ENCODE results near the gene HHAT. TPM values are rescaled to one million over a fixed set of nuclear protein-coding genes. Genes with fewer than 3 reads are reported as not detected.

HHAT gene
- total RNA-seq, 4 donors from 2014 or later = 4.6 to 8.8 (median 6.7) TPM

DNA sequence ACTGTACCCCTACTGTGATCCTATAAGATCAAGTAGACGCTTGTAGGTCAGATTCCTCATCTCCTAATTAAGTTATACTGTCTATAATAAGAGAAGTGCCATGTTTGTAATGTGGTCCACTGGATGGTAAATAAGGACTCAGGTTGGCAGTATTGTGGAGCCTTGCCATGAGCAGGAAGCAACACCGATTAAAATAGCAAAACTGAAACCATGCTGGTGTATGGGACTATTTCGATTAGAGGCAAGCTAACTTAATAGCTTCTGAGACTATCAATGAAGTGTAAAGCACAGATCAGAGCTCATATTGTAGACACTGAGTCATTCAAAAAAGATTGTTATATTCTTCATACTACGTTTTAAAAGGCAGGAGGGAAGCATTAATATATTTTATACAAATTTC, 348.8 kb downstream of the HHAT start:
- DNase-seq (ENCODE audit: low spot score in 2 of 2) = no peak
- TF ChIP-seq, protein P1, sequence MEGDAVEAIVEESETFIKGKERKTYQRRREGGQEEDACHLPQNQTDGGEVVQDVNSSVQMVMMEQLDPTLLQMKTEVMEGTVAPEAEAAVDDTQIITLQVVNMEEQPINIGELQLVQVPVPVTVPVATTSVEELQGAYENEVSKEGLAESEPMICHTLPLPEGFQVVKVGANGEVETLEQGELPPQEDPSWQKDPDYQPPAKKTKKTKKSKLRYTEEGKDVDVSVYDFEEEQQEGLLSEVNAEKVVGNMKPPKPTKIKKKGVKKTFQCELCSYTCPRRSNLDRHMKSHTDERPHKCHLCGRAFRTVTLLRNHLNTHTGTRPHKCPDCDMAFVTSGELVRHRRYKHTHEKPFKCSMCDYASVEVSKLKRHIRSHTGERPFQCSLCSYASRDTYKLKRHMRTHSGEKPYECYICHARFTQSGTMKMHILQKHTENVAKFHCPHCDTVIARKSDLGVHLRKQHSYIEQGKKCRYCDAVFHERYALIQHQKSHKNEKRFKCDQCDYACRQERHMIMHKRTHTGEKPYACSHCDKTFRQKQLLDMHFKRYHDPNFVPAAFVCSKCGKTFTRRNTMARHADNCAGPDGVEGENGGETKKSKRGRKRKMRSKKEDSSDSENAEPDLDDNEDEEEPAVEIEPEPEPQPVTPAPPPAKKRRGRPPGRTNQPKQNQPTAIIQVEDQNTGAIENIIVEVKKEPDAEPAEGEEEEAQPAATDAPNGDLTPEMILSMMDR (IDR thresholded peaks at IDR 0.05) = no peak
- TF ChIP-seq POLR2A (IDR thresholded peaks at IDR 0.05) = no peak
- intact Hi-C loops (cut with DNase I; ENCODE audit: low total_unique reads) = no loop called here
- 75 to 89% methylated on average over 4 of the region's 4 CpGs for WGBS, 2 donors
- no peak overlapping the region for H3K4me3 ChIP-seq (ENCODE audit: low read depth, poor library complexity, severe bottlenecking)

DNA sequence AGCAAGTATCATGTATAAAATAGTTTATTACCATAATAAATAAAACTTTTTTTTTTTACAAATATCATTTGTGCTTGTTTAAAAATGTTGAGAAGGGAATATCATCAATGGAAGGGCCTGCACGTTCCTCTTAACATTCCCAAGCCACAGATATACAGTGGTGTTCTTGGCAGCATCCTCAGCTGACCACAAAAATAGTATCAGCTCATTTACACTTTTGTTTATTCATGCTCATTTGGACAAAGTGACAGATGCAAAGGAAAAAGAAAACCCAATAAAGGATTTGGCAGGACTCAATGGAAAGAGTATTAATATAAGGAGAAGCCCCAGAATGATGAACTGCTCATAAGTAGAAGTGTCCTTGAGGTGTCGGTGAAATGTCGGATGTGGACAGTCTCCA, 349.6 kb downstream of the HHAT start:
- no peak for TF ChIP-seq POLR2A (IDR thresholded peaks at IDR 0.05)
- TF ChIP-seq, protein P1 (IDR thresholded peaks at IDR 0.05) = no peak
- 86 to 88% methylated on average over 3 of the region's 3 CpGs for WGBS, 2 donors
- intact Hi-C loops (cut with DNase I; ENCODE audit: low total_unique reads) = no loop called here
- no peak overlapping the region for H3K4me3 ChIP-seq (ENCODE audit: low read depth, poor library complexity, severe bottlenecking)
- DNase-seq (ENCODE audit: low spot score in 2 of 2) = no peak

DNA sequence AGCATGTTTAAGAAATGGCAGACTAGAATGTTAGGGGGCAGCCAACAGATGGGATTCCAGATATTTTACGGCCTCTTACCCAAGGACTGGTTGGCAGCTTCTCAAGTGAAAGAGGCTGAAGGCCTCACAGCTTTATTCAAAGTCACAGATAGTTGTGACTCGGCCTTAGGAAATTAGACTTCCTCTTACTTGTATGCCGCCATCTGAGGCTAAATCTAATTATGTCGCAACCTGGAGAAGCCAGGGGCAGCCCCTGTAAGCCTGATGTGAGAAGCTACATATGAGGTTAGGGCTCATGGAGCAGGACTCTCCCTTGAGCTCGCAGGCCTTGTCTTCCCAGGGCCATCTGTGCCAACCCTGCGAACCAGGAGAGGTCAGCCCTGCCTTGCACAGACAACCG, 352.5 kb downstream of the HHAT start:
- TF ChIP-seq POLR2A (IDR thresholded peaks at IDR 0.05) = no peak
- TF ChIP-seq, protein P1 (IDR thresholded peaks at IDR 0.05) = no peak
- no peak for DNase-seq (ENCODE audit: low spot score in 2 of 2)
- 91% methylated on average over 7 of the region's 7 CpGs for WGBS, 2 donors
- intact Hi-C loops (cut with DNase I; ENCODE audit: low total_unique reads) = no loop called here
- no peak overlapping the region for H3K4me3 ChIP-seq (ENCODE audit: low read depth, poor library complexity, severe bottlenecking)

DNA sequence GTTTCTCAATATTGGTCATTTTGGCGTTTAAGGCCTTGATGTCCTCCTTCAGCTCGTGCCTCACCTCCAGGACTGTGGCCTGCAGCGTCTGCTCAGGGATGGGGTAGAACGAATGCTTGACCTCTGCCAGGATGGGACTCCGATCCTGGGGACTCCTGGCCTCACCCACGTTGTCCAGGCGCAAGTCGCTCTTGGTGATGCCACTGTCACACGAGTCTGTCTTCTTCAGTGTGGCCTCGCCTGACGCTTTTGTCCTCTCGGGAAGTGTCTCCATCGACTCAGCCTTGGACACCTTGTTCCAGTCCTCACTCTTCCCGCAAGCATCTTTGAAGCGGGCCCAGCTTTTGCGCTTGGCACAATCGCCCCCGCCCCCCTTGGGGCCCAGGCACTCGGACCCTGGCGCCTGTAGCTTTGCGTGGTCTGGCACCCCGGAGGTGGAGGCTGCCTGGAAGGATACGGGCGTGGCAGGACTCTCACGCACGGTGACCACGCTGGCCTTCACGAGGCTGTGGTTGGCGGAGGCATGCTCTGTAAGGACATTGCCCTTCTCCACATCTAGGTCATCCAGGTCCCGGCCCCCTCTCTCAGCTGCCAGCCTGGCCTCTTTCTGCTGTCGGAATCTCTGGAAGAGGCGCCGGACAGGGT, 354.8 kb downstream of the HHAT start:
- 97% methylated on average over 33 of the region's 33 CpGs for WGBS, 2 donors
- TF ChIP-seq POLR2A (IDR thresholded peaks at IDR 0.05) = no peak
- TF ChIP-seq, protein P1 (IDR thresholded peaks at IDR 0.05) = no peak

DNA sequence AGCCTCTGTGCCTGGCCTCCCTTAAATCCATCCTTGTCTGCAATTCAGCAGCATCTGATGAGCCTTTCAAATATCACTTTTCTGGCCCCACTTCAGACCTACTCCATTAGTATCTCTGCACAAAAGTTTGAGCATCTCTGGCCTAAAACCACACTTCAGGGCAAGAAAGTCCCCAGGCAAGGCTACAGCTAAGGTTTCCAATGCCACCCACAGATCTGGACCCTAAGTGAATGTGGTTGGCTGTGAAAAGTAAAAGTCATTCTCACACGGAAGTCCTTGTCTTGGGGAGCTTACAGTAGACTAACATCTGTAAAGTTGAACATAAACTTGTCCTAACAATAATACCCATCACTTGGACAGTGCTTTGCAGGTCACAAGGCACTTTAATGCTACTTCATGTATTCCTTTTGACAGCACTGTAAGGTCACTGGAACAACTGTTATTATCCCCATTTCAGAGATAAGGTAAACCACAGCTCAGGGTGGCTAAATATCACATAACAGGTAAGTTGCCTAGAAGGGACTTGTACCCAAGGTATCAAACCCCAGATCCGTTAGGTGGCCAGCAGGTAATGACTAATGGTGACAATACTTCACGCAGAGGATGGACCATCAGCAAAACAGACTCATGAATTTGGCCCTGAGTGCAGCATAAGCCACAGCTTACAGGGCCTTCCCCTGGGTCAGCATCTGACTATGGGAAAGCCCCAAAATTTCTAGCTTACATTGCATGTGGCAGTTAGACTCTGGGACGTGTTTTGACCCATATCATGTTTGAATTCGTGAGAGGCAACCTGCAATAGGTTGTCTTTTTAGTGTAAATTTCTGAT, 356.0 kb downstream of the HHAT start:
- H3K4me3 ChIP-seq (ENCODE audit: low read depth, poor library complexity, severe bottlenecking) = no peak overlapping the region
- intact Hi-C loops (cut with DNase I; ENCODE audit: low total_unique reads) = no loop called here
- DNase-seq (ENCODE audit: low spot score in 2 of 2) = no peak
- no peak for TF ChIP-seq POLR2A (IDR thresholded peaks at IDR 0.05)
- TF ChIP-seq, protein P1 (IDR thresholded peaks at IDR 0.05) = no peak
- 84 to 90% methylated on average over 5 of the region's 5 CpGs for WGBS, 2 donors

More for the DNA sequence above, 354.8 kb downstream of the HHAT start:
- intact Hi-C loops (cut with DNase I; ENCODE audit: low total_unique reads) = no loop called here
- no peak overlapping the region for H3K4me3 ChIP-seq (ENCODE audit: low read depth, poor library complexity, severe bottlenecking)
- no peak for DNase-seq (ENCODE audit: low spot score in 2 of 2)

Data from lower leg skin (tissue), 4 donors.